Gastroesophageal sphincter (tissue), 4 donors: ENCODE measurements around the gene EFCAB5. TPM values are rescaled to one million over a fixed set of nuclear protein-coding genes. Genes with fewer than 3 reads are reported as not detected.
"Not testable (repeated sequence)": the region's sequence is repeated elsewhere in the genome, so short reads cannot be mapped to it uniquely, and the experiment has no call there.

Experiments used
- ATAC-seq: fragments of 150-250 bp; one replicate; pipeline ENCODE4 v1.9.1; 2016; ENCODE audit warnings: mild to moderate bottlenecking, moderate library complexity
- H3K27ac ChIP-seq, 4 donors: fragments of 200-600 bp; sonication (generic) in 3 of 4; 1 replicate in 3 of 4; 2 replicates in 1 of 4; pipeline ENCODE4 v1.5.1; 2016 to 2019
- H3K27me3 ChIP-seq: fragments of 200-600 bp; sonication (generic); one replicate; pipeline ENCODE4 v1.5.1; 2019
- H3K36me3 ChIP-seq, 2 donors: fragments of 200-600 bp; sonication (generic); one replicate each; pipeline ENCODE4 v1.5.1; 2019; ENCODE audit warnings: control low read depth in 1 of 2
- H3K4me1 ChIP-seq, 3 donors: fragments of 200-600 bp; sonication (generic); 1 replicate in 2 of 3; 2 replicates in 1 of 3; pipeline ENCODE4 v1.5.1; 2016 to 2019; ENCODE audit warnings: control low read depth in 2 of 3
- H3K4me3 ChIP-seq, 2 donors: fragments of 200-600 bp; sonication (generic); one replicate each; pipeline ENCODE4 v1.5.1; 2019; ENCODE audit warnings: mild to moderate bottlenecking in 1 of 2, moderate library complexity in 1 of 2
- H3K9me3 ChIP-seq, 3 donors: fragments of 200-600 bp; sonication (generic); one replicate each; pipeline ENCODE4 v1.5.1; 2017 to 2019; ENCODE audit warnings: control low read depth in 2 of 3
- CTCF ChIP-seq, 4 experiments: fragments of 200-600 bp in 2 of 4; fragments of 450-650 bp in 2 of 4; sonication (generic) in 1 of 4; IDR thresholded peaks; one replicate each; pipeline ENCODE4 v1.5.1; 2017 to 2019; ENCODE audit warnings: antibody characterized with exemption in 4 of 4, mild to moderate bottlenecking in 2 of 4, moderate library complexity in 2 of 4
- EP300 ChIP-seq: sonication (generic); formaldehyde crosslinking; IDR thresholded peaks from one replicate; pipeline ENCODE4 v1.6.1; 2017; ENCODE audit warnings: antibody characterized with exemption, mild to moderate bottlenecking
- POLR2A ChIP-seq, 2 donors: fragments of 450-650 bp; IDR thresholded peaks; one replicate each; pipeline ENCODE4 v1.6.1; 2017; ENCODE audit warnings: antibody characterized with exemption in 2 of 2, mild to moderate bottlenecking in 2 of 2, moderate library complexity in 1 of 2
- POLR2AphosphoS5 ChIP-seq: sonication (generic); formaldehyde crosslinking; IDR thresholded peaks from one replicate; pipeline ENCODE4 v1.6.1; 2017; ENCODE audit warnings: antibody characterized with exemption
- WGBS, 2 donors: methylation state at CpG; one replicate each; pipeline ENCODE4 v1.1.5; 2018; ENCODE audit warnings: low coverage in 1 of 2; 5-methylcytosine and 5-hydroxymethylcytosine counted together
- total RNA-seq, 4 donors: library from RNA; depleted of rRNA; stranded (reverse); fragments of >200 nt; gene quantifications; one replicate each; pipeline ENCODE4 v1.1.0, GENCODE V29; 2016

EFCAB5 gene
- total RNA-seq, 4 donors from 2014 or later: 0.27 to 2.8 TPM; not detected in 2

- ATAC-seq: peak; percentile 99
- no peaks in the 10 kb centered on the region for H3K9me3 ChIP-seq
- peaks cover 4 to 51% (median 9%) of the 10 kb centered on the region in 3 donors for H3K4me1 ChIP-seq
- peak within 1 kb of the TSS; percentile 63 to 100 for H3K4me3 ChIP-seq
- H3K27ac ChIP-seq: peak within 1 kb of the TSS; percentile 91 to 100 (median 96)
- no peaks in the 10 kb centered on the region for H3K27me3 ChIP-seq
- 0% methylated on average over 14 to 47 of the region's 47 CpGs for WGBS, 2 donors
- TF ChIP-seq POLR2A (IDR thresholded peaks at IDR 0.05) (peak; percentile 91 to 93), EP300 (no peak), POLR2AphosphoS5 (peak; percentile 99), CTCF (IDR thresholded peaks at IDR 0.05) (no peak)
- peaks cover 0 to 30% of the 10 kb centered on the region in 2 donors for H3K36me3 ChIP-seq
Observed at GRCh38 chr17:30116661-30117551, 175.5 kb downstream of the EFCAB5 start, which contains the start of gene NSRP1. TSS of gene NSRP1 (plus strand) at chr17:30116816. CDS start at chr17:30116844, 28 bp downstream.

GRCh38 chr17:30117675-30118081 lies 176.2 kb downstream of the EFCAB5 start:
- TF ChIP-seq CTCF (IDR thresholded peaks at IDR 0.05) (no peak), POLR2AphosphoS5 (no peak), POLR2A (IDR thresholded peaks at IDR 0.05) (no peak), EP300 (no peak)
- Histone ChIP-seq H3K27ac (peak overlapping the region; percentile 91 to 100 (median 96)), H3K4me3 (peak overlapping the region; percentile 63 to 100), H3K9me3 (no peaks in the 10 kb centered on the region), H3K27me3 (no peaks in the 10 kb centered on the region), H3K36me3 (peaks cover 0 to 35% of the 10 kb centered on the region in 2 donors), H3K4me1 (peaks cover 4 to 59% (median 9%) of the 10 kb centered on the region in 3 donors)
- 14 to 18% methylated on average over 5 of the region's 5 CpGs for WGBS, 2 donors
- no peak for ATAC-seq

GRCh38 chr17:30118635-30119034 lies 177.2 kb downstream of the EFCAB5 start:
- Histone ChIP-seq H3K4me1 (peaks cover 4 to 66% (median 9%) of the 10 kb centered on the region in 3 donors), H3K36me3 (peaks cover 0 to 44% of the 10 kb centered on the region in 2 donors)
- 98 to 100% methylated on average over 1 to 7 of the region's 7 CpGs for WGBS, 2 donors
- H3K9me3 ChIP-seq, H3K27ac ChIP-seq, H3K4me3 ChIP-seq, ATAC-seq, H3K27me3 ChIP-seq: not testable (repeated sequence)

- H3K9me3 ChIP-seq: no peaks in the 10 kb centered on the region
- peaks cover 0 to 78% (median 4%) of the 10 kb centered on the region in 3 donors for H3K4me1 ChIP-seq
- WGBS, 2 donors: 81 to 93% methylated on average over 4 of the region's 4 CpGs
- H3K36me3 ChIP-seq: peaks cover 0 to 63% of the 10 kb centered on the region in 2 donors
- H3K27me3 ChIP-seq: no peaks in the 10 kb centered on the region
- H3K4me3 ChIP-seq: no peak overlapping the region
- no peak for ATAC-seq
- TF ChIP-seq POLR2AphosphoS5 (no peak), POLR2A (IDR thresholded peaks at IDR 0.05) (no peak), CTCF (IDR thresholded peaks at IDR 0.05) (no peak), EP300 (no peak)
- no peak overlapping the region for H3K27ac ChIP-seq
Observed at GRCh38 chr17:30124273-30124796, 182.9 kb downstream of the EFCAB5 start.

GRCh38 chr17:30130121-30130520 lies 188.7 kb downstream of the EFCAB5 start:
- no peak for ATAC-seq
- Histone ChIP-seq H3K9me3 (no peaks in the 10 kb centered on the region), H3K27me3 (no peaks in the 10 kb centered on the region), H3K36me3 (peaks cover 0 to 51% of the 10 kb centered on the region in 2 donors), H3K4me1 (peaks cover 0 to 23% (median 0%) of the 10 kb centered on the region in 3 donors), H3K4me3 (no peak overlapping the region), H3K27ac (no peak overlapping the region)
- no peak for TF ChIP-seq POLR2AphosphoS5
- no peak for TF ChIP-seq CTCF (IDR thresholded peaks at IDR 0.05)
- no peak for TF ChIP-seq POLR2A (IDR thresholded peaks at IDR 0.05)
- no peak for TF ChIP-seq EP300
- WGBS, 2 donors: 70 to 81% methylated on average over 1 of the region's 1 CpG
